MG63 (cell line): ENCODE results near the gene XYLT2. TPM values are rescaled to one million over a fixed set of nuclear protein-coding genes. Genes with fewer than 3 reads are reported as not detected.

Source experiments
- DNase-seq: peaks from one replicate; pipeline ENCODE4 v3.0.0-alpha.2; 2020
- H3K27me3 ChIP-seq: fragments of 250-450 bp; sonication (Bioruptor Pico); 2 replicates; pipeline ENCODE4 v1.5.1; 2020; ENCODE audit warnings: mild to moderate bottlenecking, moderate library complexity
- H3K36me3 ChIP-seq: fragments of 250-450 bp; sonication (Bioruptor Pico); 2 replicates; pipeline ENCODE4 v1.5.1; 2020; ENCODE audit warnings: mild to moderate bottlenecking, moderate library complexity
- H3K4me3 ChIP-seq: fragments of 250-450 bp; sonication (Bioruptor Pico); 2 replicates; pipeline ENCODE4 v1.5.1; 2020; ENCODE audit warnings: mild to moderate bottlenecking, moderate library complexity
- H3K9me3 ChIP-seq: fragments of 250-450 bp; sonication (Bioruptor Pico); 2 replicates; pipeline ENCODE4 v1.5.1; 2020; ENCODE audit warnings: mild to moderate bottlenecking, moderate library complexity
- total RNA-seq: library from RNA; depleted of rRNA; stranded (reverse); fragments of >200 nt; shearing (Covaris generic); gene quantifications from 2 replicates; pipeline ENCODE4 v1.2.3, GENCODE V29; 2014; ENCODE audit warnings: low replicate concordance

XYLT2 gene
- total RNA-seq, 1 experiment from 2014 or later = 27.2 TPM

DNA sequence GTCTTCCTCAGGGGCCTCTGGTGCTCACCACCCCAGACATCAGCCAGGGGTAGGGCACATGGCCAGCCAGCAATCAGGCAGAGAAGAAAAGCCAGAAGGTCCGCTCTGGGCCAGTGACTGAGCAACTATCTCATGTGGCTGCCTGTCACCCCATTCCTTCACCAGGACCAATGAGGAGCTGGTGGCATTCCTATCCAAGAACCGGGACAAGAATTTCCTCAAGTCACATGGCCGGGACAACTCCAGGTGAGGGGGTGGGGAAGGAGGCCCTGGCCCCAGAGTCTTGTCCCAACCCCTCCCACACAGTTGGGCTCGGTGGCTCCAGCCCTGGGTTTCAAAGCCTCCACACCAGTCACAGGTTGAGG lies 9.4 kb downstream of the XYLT2 start:
- no peak for DNase-seq
- Histone ChIP-seq H3K27me3 (no peaks in the 10 kb centered on the region), H3K4me3 (no peak overlapping the region), H3K9me3 (no peaks in the 10 kb centered on the region), H3K36me3 (peaks cover 77% of the 10 kb centered on the region)

- H3K9me3 ChIP-seq = no peaks in the 10 kb centered on the region
- peaks cover 77% of the 10 kb centered on the region for H3K36me3 ChIP-seq
- no peak overlapping the region for H3K4me3 ChIP-seq
- DNase-seq = no peak
- H3K27me3 ChIP-seq = no peaks in the 10 kb centered on the region
Measured at GRCh38 chr17:50355701-50356341, 9.9 kb downstream of the XYLT2 start.

GRCh38 chr17:50356418-50356817 lies 10.5 kb downstream of the XYLT2 start:
- DNase-seq = no peak

GRCh38 chr17:50356892-50357510 lies 11.1 kb downstream of the XYLT2 start:
- Histone ChIP-seq H3K27me3 (no peaks in the 10 kb centered on the region), H3K9me3 (no peaks in the 10 kb centered on the region), H3K4me3 (no peak overlapping the region), H3K36me3 (peaks cover 83% of the 10 kb centered on the region)
- no peak for DNase-seq

More at GRCh38 chr17:50356418-50356817, 10.5 kb downstream of the XYLT2 start:
- no peak overlapping the region for H3K4me3 ChIP-seq
- H3K36me3 ChIP-seq = peaks cover 83% of the 10 kb centered on the region
- no peaks in the 10 kb centered on the region for H3K27me3 ChIP-seq
- no peaks in the 10 kb centered on the region for H3K9me3 ChIP-seq

GRCh38 chr17:50358177-50358576 lies 12.3 kb downstream of the XYLT2 start:
- Histone ChIP-seq H3K36me3 (peaks cover 73% of the 10 kb centered on the region), H3K9me3 (no peaks in the 10 kb centered on the region), H3K4me3 (no peak overlapping the region), H3K27me3 (no peaks in the 10 kb centered on the region)
- DNase-seq = no peak

DNA sequence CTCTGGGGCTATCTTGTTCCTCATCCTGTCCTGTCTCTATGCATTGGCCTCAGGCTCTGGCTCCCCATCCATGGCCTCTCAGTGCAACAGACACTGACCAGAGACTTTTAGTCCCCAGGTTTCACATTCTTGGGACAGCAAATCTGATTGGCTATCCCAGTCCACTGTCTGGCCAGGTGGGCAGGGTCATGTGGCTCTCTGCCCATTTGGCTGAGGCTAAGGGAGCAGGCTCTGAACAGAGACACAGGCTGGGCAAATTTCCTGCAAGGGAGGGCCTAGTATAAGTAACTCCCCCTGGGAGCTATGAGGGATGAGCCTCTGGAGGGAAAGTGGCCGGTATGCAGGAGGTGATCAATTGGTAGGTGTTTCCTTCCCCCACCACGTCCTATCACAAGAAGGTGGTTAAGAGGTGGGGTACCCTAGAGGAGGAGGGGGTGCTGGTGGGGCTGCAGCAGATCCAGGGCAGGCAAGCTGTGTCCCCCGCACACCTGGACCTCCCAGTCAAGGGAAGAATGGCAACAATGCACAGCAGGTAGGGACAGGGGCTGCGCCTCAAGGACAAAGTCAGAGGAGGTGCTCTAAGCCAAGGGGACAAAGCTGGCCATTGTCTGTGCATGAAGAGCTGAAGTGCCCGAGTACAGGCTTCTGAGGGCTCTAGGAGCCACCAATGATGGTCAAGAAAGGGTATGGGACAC lies 13.2 kb downstream of the XYLT2 start:
- H3K36me3 ChIP-seq = peaks cover 63% of the 10 kb centered on the region

DNA sequence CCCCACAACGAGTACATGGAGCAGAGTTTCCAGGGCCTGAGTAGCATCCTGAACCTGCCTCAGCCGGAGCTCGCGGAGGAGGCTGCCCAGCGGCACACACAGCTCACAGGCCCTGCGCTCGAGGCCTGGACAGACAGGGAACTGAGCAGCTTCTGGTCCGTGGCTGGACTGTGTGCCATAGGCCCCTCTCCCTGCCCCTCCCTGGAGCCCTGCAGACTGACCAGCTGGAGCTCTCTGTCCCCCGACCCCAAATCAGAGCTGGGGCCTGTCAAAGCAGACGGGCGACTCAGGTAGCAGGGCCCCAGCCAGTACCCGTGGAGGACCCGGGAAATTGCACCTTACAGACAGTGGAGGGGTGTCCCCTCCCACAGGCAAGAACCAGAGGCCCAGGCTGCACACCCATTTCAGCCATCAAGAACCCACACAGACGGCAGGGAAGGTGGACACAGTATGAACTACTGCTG lies 14.1 kb downstream of the XYLT2 start:
- H3K36me3 ChIP-seq = peaks cover 58% of the 10 kb centered on the region
- no peak overlapping the region for H3K4me3 ChIP-seq
- H3K27me3 ChIP-seq = no peaks in the 10 kb centered on the region
- no peak for DNase-seq
- H3K9me3 ChIP-seq = no peaks in the 10 kb centered on the region

More for the DNA sequence above, 13.2 kb downstream of the XYLT2 start:
- no peaks in the 10 kb centered on the region for H3K9me3 ChIP-seq
- H3K4me3 ChIP-seq = no peak overlapping the region
- no peak for DNase-seq
- no peaks in the 10 kb centered on the region for H3K27me3 ChIP-seq

DNA sequence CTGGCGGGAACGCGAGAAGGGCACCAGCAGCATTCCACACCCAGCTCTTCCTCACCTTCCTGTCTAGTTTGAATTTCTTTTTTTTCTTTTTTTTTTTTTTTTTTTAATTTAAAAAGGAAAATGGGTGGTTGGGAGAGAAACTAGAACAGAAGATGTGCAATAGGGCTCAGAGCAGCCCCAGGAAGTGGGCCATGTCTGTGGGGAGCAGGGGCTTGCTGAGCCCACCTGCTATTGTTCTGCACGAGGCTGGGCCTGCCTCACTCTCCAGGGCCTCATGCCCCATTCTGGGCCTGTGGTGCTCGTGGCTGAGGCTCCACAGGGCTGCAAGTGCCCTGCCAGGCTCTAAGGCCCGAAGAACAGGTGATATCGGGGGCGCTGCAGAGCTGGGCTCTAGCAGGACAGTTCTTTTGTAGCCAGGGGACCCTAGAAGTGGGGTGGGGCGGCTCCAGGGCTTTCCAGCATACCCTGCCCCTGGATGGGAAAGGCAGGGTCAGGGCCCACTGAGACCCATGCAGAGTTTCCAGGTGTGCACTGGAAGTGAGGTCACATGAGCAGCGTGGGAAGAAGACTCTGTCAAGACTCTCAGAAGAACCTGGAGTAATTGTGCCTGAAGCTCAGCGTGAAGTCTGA lies 14.7 kb downstream of the XYLT2 start:
- Histone ChIP-seq H3K4me3 (no peak overlapping the region), H3K27me3 (no peaks in the 10 kb centered on the region), H3K36me3 (peaks cover 58% of the 10 kb centered on the region), H3K9me3 (no peaks in the 10 kb centered on the region)
- no peak for DNase-seq

- H3K27me3 ChIP-seq = no peaks in the 10 kb centered on the region
- peak; percentile 51 for DNase-seq
- no peaks in the 10 kb centered on the region for H3K9me3 ChIP-seq
- H3K4me3 ChIP-seq = no peak overlapping the region
- peaks cover 58% of the 10 kb centered on the region for H3K36me3 ChIP-seq
Measured at GRCh38 chr17:50361561-50362480, 15.9 kb downstream of the XYLT2 start.

DNA sequence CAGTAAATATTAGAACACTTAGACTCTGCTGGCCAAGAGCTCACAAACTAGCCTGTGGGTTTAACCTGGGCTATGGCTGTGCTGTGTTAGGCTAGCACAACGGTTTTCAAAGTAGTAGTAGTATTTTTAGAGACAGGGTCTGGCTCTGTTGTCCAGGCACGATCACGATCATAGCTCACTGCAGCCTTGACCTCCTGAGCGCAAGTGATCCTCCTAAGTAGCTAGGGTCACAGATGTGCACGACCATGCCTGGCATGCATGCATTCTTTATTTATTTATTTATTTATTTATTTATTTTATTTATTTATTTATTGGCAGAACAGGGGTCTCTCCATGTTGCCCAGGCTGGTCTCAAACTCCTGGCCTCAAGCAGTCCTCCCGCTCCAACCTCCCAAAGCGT lies 16.7 kb downstream of the XYLT2 start:
- DNase-seq = no peak
- no peaks in the 10 kb centered on the region for H3K9me3 ChIP-seq
- H3K4me3 ChIP-seq = no peak overlapping the region
- no peaks in the 10 kb centered on the region for H3K27me3 ChIP-seq
- peaks cover 59% of the 10 kb centered on the region for H3K36me3 ChIP-seq

GRCh38 chr17:50363217-50364060 lies 17.5 kb downstream of the XYLT2 start:
- H3K27me3 ChIP-seq = no peaks in the 10 kb centered on the region
- DNase-seq = no peak
- H3K9me3 ChIP-seq = no peaks in the 10 kb centered on the region
- no peak overlapping the region for H3K4me3 ChIP-seq
- H3K36me3 ChIP-seq = peaks cover 59% of the 10 kb centered on the region

DNA sequence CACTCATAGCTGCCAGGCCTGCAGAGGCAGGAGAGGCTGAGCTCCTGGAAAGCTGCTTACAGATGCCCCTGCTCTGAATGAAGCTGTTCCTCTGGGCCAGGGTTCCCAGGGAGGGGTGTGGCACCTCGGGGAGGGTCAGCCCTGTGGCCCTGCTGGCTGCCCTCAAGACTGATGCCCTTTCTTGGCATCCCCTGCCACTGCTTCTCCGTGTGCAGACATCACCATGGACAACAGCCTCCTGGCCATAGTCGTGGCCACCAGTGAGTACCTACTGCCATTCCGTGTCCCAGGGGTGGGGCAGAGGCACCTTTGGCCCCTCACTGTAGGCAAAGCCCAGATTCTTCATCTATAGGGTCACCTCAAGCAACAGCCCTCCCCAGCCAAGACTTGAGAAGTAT lies 18.1 kb downstream of the XYLT2 start:
- no peaks in the 10 kb centered on the region for H3K9me3 ChIP-seq
- no peak overlapping the region for H3K4me3 ChIP-seq
- no peaks in the 10 kb centered on the region for H3K27me3 ChIP-seq
- H3K36me3 ChIP-seq = peaks cover 59% of the 10 kb centered on the region
- no peak for DNase-seq

DNA sequence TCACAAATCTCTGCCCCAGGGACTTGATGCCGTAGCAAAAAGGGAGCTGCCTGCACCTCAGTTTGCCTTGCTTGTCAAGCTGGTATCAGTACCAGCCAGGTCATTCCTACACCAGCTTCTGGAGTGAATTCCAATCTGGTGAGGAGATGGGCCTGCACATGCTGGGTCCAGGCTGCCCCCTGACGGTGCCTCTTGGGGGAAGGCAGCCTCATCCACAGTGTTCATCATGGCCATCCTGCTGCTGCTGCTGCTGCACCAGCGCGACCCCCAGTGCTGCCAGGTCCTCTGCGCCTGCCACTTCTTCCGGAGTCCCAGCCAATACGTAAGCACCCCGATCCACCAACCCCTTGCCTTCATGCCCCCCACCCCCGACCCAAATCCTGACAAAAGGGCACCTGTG lies 18.8 kb downstream of the XYLT2 start:
- H3K36me3 ChIP-seq = peaks cover 59% of the 10 kb centered on the region
- DNase-seq = no peak

DNA sequence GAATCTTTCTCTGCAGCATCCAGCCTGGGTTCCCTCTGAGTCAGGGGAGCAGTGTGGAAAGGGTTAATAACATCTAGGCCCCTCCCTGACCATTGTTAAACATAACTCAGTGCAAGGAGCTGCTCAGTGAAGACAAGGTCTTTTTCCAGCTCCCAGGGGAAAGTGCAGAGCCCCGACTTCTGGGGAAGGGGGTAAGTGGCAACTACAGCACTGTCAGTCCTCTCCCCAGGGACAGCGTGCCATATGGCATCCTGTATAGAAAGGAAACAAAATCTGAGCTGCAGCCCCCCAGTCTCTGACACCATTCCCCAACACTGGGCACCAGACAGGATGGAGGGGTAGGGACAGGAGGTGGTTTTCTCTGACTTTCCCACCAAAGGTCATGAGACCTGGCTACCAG lies 19.2 kb downstream of the XYLT2 start:
- no peak for DNase-seq
- H3K27me3 ChIP-seq = no peaks in the 10 kb centered on the region
- H3K36me3 ChIP-seq = peaks cover 61% of the 10 kb centered on the region
- H3K4me3 ChIP-seq = no peak overlapping the region
- H3K9me3 ChIP-seq = no peaks in the 10 kb centered on the region

More for the DNA sequence above, 18.8 kb downstream of the XYLT2 start:
- Histone ChIP-seq H3K4me3 (no peak overlapping the region), H3K9me3 (no peaks in the 10 kb centered on the region), H3K27me3 (no peaks in the 10 kb centered on the region)

DNA sequence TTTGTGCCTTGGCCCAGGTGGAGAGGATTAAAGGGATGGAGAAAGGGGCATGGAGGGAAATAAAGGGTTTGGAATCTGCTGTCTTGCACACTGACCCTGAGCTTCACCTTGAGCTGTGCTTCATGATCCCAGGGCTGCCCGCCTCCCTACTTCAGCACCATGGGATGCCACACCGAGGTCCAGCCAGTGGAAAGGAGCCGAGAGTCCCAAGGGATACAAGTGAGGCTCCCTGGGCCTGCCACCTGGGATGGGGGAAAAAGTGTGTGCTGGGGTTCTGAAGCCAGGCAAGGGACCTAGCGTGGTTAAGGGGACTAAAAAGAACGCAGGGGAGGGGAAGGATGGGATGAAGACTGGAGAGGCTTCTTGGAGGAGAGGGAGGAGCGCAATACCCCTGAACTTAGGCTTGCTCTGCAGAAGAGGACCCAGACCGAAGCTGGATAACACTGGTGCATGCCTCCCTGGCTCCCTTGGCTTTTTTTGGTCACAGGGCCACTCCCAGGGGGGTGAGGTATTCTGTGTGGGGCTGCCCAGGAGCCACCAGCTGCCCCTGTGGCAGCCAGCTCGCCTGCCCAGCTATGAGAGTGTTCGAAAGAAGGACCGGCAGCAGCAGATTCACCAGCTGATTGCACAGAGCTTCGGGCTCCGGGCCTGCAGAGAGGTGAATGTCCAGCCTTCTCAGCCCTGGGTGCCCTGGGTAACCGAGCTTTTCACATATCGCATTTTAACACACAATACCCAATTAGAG lies 19.9 kb downstream of the XYLT2 start:
- H3K9me3 ChIP-seq = no peaks in the 10 kb centered on the region
- no peaks in the 10 kb centered on the region for H3K27me3 ChIP-seq
- no peak overlapping the region for H3K4me3 ChIP-seq
- H3K36me3 ChIP-seq = peaks cover 65% of the 10 kb centered on the region
- DNase-seq = no peak
